ENCODE data around the gene SLC27A5.
"Not testable (repeated sequence)": the region's sequence is repeated elsewhere in the genome, so short reads cannot be mapped to it uniquely, and the experiment has no call there.

The SLC27A5 gene

DNA sequence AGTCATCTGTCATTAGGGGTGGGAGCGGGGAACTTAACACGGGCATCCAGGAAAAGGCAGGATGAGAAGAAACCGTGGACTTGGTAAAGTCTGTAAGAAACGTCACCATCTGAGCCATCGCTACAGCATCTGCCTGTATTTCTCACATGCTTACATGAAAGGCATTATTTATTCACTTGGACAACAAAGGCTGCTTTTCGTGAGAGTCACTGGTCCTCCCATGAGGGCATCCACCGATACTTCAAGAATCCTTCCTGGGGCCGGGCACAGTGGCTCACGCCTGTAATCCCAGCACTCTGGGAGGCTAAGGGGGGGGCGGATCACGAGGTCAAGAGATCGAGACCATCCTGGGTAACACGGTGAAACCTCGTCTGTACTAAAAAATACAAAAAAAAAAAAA lies 19.5 kb downstream of the SLC27A5 start:
- DNase-seq, result no peak

DNA sequence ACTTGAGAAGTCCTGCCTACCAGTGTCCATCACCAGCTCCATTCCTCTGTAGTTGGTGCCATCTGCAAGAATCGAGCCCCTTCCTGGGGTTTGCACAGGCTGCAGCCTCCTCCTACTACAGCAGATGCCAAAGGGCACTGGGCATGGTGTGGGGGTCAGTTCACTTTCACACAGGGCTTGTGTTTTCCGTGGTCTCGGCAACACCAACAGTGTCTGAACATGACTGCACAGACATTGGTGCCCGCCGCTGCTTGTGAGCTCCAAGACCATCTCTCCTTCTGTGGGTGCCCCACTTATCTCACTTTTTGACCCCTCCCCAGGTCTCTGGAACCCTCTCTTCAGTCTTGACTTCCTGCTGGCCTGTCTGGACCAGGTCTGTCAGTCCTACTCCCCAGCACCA lies 20.4 kb downstream of the SLC27A5 start:
- DNase-seq, result no peak

DNA sequence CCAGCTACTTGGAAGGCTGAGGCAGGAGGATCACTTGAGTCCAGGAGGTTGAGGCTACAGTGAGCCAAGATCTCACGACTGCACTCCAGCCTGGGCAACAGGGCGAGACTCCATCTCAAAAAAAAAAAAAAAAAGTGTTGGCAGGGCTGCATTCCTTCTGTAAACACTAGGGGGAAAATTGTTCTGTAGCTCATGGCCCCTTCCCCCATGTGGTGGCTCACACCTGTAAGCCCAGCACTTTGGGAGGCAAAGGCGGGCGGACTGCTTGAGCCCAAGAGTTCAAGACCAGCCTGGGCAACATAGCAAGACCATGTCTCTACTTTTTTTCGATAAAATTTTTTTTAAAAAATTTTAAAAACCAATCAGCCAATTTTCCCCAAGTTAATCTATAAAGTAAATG lies 27.4 kb downstream of the SLC27A5 start:
- not testable (repeated sequence) for DNase-seq

DNA sequence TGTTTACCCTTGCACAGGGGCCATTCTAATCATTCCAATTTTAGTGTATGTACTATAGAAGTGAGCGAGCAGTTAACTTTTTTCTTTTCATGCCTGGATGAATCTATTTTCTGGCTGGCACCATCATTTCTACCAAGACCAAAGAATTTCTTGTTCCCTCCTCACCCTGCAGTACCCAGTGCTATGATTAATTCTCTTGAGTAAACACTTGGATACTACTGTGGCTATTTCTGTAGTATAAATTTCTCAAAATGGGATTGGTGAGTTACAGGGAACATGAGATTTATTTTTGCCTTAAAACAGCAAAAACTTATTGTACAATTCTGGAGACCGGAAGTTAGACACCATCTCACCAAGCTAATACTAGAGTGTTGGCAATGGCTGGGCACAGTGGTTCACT lies 28.0 kb downstream of the SLC27A5 start:
- DNase-seq, result no peak

DNA sequence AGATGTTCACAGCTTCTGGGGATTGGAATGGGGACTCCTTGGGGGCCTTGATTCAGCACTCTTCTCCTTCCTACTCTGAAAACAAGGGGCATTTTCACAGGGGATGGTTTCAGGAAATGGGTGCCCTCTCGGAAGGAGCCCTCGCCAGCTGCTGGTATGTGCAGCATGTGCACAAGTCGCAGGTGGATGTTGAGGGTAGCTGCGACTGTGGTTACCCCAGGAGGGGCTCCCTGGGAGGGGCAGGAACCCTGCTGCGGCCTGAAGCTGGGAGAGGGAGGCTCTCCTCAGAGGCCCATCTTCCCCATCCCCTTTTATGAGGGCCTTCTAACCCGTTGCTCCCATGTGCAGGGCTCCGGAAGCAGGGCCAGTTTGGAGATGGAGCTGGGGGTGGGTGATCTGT lies 29.4 kb downstream of the SLC27A5 start:
- no peak for DNase-seq

DNA sequence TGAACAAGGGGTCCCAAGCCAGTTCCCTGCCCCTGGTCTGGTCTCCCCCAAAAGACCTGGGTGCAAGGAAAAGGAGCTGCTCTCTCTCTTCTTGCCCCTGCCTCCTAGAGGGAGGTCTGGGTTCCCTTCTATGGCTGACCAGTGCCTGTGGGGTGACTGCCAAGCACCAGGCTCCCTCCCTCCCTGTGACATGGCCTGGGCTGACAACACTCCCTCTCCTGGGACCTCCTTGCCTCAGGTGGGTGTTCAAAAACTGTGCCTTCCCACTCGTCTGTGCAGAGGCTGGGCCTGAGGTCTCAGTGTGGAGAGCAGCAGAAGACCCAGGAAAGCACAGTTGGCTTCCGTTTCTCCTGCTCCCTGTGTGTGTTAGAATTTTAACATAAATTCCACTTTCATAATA lies 31.0 kb downstream of the SLC27A5 start:
- no peak for DNase-seq

DNA sequence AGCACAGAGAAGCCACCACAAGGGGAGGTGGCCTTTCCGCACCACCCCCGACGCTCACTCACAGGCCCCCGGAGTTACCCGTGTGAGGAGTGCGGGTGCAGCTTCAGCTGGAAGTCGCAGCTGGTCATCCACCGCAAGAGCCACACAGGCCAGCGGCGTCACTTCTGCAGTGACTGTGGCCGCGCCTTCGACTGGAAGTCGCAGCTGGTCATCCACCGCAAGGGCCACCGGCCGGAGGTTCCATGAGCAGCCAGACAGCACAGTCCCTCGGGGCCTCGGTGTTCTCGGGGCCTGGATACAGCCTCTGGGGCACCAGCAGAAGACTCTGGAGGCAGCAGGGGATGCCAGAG lies 31.3 kb downstream of the SLC27A5 start:
- DNase-seq, result no peak

DNA sequence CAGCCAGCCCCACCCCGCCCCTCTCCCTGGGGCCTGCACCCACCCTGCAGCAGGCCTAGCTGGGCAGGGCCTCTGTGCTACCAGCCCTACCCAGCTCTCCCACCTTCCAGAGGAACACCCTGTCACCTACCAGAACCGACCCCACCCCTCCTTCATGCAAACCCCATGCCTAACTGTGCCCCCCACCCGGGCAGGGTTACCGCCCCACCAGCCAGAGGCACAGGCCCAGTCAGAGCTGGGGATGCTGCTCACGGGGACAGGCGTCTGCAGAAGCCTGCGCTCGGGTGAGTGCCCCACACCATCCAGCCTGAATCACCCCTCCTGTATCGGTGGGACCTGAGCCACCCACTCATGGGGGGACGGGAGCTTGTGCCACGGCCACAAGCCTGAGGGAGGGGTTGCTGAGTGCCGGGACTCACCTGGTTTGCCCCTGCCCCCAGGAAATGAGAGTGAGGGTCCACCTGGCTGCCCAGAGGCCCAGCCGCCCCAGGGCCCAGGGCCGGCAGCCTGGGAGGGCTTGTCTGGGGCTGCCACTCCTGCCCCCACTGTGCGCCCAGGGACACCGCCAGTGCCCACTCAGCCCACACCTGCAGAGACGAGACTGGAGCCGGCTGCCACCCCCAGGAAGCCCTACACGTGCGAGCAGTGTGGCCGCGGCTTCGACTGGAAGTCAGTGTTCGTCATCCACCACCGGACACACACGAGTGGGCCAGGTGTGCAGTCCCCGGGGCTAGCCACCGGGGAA lies 31.9 kb downstream of the SLC27A5 start:
- no peak for DNase-seq

DNA sequence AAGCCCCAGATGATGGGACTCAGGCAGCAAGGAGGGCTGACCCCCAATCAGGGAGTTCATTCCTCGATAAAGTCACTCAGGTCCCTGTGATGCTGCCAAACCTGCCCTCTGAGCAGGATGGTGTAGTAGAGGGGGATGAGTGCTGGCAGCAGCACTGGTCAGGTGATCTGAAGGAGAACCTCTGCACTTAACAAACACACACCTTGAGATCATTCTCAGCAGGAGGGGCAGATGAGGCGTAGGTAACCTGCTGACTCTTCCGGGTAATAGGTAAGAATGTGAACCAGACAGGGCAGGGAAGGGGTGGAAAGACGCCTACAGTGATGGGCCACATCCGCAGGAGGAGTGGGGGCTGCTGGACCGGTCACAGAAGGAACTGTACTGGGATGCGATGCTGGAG lies 32.5 kb downstream of the SLC27A5 start:
- DNase-seq, result no peak

DNA sequence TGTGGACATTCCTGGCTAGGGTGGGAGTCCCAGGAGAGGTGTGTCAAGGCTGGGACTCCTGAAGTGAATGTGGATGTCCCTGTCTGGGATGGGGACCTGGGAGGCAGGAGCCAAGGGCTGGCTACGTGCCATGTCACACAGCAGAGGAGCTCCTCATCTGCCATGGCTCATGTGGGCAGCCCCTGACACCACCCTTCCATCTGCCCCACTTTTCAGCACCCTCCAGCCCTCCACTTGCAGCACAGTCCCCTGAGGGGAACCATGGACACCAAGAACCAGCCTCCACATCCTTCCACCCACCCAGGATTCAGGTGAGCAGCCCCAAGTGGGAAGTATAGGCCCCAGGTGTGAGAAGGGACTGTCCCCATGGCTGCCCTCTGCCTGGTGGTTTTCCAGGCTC lies 33.9 kb downstream of the SLC27A5 start:
- no peak for DNase-seq

DNA sequence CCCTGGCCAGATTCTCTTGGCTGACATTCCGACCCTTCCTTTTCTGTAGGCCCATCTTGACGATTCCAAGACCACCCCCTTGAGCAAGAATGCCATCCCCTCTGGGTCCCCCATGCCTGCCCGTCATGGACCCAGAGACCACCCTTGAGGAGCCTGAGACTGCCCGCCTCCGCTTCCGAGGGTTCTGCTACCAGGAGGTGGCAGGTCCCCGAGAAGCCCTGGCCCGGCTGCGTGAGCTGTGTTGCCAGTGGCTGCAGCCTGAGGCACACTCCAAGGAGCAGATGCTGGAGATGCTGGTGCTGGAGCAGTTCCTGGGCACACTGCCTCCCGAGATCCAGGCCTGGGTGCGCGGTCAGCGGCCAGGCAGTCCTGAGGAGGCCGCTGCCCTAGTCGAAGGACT lies 34.7 kb downstream of the SLC27A5 start:
- DNase-seq, result no peak

DNA sequence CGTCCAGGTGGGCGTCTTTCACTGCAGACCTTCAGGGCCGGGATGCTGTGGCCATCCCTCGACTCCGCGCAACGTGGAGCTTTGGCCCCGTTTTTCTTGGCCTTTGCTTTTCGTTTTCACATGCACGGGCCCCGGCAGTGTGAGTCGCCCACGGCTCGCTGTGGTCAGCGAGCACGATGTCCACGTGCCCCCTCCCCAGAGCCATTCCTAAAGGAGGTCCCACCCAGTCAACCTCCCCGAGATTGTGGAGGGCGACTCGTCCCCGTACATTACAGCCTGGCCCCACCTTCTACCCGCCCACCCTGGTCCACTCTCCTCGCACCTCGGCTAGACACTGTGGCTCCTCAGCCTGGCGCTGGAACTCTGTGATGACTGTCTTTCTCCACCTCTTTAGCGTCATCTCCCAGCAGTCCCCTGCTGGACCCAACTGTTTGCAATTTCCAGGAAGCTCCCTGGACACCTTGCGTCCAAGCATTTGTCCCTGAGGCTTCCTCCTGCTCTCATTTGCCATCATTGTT lies 35.2 kb downstream of the SLC27A5 start:
- DNase-seq, result no peak

DNA sequence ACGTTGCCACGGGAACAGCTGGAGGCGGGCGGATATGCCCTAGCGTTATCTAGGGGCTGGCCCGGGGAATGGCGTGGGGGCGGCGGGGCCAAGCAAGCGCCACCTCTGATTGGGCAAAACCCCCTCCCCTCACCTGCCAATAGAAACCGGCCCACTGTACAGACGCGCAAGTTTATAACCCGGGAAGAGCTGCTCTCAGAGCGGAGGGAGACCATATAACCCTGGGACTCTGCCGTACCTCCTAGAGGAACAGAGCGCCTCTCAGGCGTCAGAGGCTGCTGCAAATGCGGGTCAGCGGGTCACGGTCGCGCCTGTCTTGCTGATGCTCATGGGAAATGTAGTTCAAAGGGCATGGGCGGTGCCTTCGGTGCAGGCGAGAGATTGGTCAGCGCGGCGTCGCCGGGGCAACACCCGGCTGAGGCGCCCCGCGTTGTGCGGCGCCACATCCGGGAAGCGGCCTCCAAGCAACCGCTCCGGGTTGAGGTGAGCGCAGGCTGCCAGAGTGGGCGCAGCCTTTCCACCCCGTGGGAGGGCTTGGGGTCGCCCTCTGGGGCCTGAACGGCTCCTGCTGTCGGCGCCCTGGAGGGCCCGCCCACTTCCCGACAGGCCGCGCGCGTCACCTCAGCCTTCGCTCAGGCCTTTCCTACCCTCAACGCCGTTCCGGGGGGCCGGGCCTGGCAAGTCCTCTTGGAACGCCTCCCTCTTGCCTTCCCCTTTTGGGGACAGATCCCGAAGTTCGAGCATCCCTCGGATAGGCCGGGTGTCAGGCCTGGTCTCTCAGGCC lies 35.9 kb downstream of the SLC27A5 start, which contains the start of gene ZNF446:
Gene ZNF446 (plus strand): TSS at position 639 of the 784 bp plus-strand sequence. CDS start 867 bp downstream, outside the sequence.
- peak; percentile 81 to 94 (median 90) for DNase-seq

DNA sequence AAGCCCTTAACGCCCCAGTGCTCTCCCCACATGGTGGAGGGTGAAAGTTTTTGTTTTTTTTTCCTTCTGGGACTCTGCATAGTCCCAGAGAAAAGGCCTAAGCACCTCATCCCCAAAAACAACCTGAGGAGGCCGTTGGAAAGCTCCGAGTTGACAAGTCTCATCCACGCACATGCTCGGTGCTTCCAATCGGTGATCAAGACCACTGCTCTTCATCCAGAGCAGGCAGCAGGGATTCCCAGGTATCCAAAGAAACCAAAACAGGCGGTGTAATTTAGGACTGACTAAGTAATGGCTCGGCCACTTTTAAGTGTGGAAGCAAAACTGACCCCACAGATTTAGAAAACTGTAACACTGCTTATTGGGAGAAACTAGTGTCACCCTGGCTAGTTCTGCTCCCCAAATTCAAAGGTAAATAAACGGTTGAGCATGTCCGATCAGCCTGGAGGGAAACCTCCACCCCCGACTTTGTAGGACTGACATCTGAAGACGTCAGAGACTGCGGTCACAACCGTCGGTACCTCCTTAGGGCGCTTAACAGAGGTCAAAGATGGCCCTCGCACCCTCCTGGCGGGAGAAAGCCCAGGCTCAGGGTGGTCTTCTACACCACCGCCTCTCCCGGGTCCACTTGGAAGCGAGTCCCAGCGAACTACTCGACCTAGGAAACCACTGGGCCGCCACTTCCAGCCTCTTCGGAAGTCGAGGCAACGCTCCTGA lies 36.6 kb downstream of the SLC27A5 start:
- no peak for DNase-seq

DNA sequence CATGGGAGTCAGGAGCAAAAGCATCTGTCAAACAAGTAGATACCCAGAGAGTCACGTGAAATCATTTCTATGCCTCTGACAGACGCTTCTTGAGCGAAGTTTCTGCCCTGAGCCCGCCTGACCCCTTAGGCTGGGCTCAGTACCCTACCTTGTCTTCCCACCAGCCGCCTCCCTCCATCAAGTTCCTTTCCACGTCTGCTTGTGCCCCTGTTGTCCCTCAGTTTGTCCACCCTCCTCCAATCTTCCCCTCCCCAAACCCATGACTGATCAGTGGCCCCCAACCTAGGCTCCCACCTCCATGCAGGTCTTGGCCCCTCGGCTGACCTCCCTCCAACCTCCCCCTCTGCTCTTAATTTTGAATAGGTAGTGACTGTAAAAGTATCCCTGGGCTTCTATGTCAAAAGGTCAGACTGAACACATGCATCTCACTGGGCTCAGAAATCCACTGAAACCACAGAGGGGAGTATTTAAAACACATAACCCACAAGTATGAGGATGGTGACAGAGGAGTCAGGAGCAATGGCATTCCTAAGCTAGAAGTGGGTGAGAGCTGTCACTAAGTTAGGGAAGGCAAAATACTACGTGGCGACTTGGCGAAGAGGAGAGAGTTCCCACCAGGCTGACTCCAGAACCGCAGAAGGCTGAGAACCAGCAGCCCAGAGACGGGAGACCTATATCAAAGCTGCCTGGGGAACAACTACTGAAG lies 37.3 kb downstream of the SLC27A5 start:
- no peak for DNase-seq

DNA sequence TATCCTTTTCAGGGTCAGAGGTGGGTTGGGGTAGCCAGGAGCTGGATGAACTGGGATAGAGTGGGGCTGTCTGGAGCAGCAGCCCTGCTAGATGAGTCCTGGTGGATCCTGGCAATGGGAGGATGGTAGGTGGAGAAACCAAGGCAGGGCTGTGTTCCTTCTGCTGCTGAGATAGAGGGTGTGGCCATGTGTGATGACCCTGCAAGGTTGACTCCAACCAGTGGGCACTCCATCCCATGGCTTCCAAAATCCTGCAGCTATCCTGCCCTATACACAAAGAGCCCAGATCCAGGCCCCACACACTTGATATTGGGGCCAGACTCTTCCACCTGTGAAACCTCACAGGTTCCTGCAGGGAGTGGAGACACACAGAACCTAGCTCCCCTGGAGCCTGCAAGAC lies 38.0 kb downstream of the SLC27A5 start:
- DNase-seq, result no peak

DNA sequence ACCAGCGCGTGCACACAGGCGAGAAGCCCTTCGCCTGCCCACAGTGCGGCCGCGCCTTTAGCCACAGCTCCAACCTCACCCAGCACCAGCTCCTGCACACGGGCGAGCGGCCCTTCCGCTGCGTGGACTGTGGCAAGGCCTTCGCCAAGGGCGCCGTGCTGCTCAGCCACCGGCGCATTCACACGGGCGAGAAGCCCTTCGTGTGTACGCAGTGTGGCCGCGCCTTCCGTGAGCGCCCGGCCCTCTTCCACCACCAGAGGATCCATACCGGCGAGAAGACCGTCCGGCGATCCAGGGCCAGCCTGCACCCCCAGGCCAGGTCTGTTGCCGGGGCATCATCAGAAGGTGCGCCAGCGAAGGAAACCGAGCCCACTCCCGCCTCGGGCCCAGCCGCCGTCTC lies 40.1 kb downstream of the SLC27A5 start:
- DNase-seq, result no peak

DNA sequence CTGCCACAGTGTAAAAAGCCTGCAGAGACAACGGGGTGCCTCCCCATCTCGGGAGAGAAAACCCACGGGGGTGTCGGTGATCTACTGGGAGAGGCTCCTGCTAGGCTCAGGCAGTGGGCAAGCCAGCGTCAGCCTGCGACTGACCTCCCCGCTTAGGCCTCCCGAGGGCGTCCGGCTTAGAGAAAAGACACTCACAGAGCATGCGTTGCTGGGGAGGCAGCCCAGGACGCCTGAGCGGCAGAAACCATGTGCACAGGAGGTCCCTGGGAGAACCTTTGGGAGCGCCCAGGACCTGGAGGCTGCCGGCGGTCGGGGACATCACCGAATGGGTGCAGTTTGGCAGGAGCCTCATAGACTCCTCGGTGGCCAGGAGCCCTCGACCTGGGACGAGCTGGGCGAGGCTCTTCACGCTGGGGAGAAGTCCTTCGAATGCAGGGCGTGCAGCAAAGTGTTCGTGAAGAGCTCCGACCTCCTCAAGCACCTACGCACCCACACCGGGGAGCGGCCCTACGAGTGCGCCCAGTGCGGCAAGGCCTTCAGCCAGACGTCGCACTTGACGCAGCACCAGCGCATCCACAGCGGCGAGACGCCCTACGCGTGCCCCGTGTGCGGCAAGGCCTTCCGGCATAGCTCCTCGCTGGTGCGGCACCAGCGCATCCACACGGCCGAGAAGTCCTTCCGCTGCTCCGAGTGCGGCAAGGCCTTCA lies 40.8 kb downstream of the SLC27A5 start:
- not testable (repeated sequence) for DNase-seq

DNA sequence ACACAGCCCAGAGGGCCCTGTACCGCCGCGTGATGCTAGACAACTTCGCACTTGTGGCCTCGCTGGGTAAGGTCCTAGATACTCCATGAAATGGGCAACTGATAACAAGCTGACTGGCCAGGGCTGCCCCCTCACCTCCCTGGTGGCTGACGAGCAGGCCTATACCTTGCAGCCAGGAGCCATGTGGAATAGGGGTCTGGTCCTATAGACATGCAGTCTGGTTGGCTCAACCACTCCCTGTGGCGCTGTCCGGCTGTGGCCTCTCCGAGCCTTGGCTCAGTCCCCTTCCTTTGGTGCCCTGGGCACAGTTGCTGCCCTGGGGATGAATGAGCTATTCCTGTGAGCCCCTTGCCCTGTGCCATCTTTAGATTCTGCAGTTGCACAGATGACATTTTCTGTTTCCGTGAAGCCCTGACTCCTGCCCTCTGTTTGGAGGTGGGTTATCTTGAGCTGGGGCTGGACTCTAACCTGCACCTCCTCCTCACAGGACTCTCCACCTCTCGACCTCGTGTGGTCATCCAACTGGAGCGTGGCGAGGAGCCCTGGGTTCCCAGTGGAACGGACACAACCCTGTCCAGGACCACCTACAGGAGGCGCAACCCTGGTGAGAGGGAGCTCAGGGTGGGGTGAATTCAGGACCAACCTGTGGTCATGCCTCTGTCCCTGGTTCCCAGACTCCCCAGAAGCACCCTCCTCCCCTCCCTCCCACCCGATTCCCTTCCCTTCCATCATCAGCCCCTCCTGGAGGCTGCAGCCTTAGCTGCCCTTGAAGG lies 42.4 kb downstream of the SLC27A5 start:
- no peak for DNase-seq

DNA sequence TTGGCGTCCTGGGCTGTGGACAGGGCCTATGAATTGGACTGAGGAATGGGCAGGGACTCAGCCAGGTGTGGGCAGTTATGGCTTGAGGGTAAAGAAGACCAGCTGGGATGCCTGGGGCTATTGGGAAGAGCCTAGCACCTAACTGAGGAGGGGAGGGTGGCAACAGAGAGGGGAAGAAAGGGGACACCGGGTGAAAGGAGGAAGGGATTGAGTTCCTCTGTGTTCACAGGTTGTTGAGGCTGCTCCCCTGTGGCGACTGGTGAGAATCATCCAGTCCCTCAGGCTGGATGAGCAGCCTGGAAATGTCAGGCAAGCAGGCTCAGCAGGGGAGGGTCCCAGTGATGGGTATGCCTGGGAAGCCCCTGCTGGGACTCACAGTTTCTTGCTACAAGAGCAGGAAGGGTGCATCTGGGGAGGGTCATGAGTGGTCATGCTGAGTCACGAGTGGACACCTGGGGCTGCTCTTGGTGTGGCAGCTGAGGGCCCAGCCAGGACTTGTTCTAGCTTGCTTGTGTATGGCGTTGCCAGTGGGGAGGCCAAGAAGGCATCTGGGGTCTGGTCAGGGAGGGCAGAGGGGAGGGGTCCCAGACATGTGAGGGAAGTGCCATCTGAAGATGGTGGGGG lies 43.5 kb downstream of the SLC27A5 start:
- DNase-seq, result no peak

Data from activated CD4-positive, CD25-positive, alpha-beta regulatory T cell (primary cell).